Cortex of kidney (tissue), 1 donor: Measurements from ENCODE around the gene ATP1A4.

Experiments used
- DNase-seq: peaks from one replicate; lab custom pipeline; 2025; lab: John Stamatoyannopoulos, UW

ATP1A4 gene

GRCh38 chr1:160144921-160145320 lies 6.5 kb upstream of the ATP1A4 start:
- no peak for DNase-seq

GRCh38 chr1:160146107-160146506 lies 5.3 kb upstream of the ATP1A4 start:
- no peak for DNase-seq

GRCh38 chr1:160148121-160148520 lies 3.3 kb upstream of the ATP1A4 start:
- no peak for DNase-seq

- no peak for DNase-seq
Measured at GRCh38 chr1:160149233-160149632, 2.2 kb upstream of the ATP1A4 start.

GRCh38 chr1:160149716-160150115 lies 1.7 kb upstream of the ATP1A4 start:
- DNase-seq, result no peak

DNA sequence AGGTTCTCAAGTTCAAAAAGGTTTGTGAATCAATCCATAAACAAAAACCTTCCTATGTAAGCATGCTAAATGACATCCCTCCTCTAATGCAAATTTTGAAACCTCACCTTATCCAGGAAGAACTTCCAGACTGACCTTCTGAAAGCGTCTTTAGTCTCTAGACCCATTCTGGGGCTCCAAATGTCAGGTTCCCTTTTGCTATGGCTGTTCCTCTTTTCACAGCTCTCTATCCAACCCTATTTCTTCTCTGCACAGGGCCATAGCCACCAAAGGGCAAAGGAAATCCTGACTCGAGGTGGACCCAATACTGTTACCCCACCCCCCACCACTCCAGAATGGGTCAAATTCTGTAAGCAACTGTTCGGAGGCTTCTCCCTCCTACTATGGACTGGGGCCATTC lies 3.4 kb downstream of the ATP1A4 start:
- DNase-seq, result no peak

DNA sequence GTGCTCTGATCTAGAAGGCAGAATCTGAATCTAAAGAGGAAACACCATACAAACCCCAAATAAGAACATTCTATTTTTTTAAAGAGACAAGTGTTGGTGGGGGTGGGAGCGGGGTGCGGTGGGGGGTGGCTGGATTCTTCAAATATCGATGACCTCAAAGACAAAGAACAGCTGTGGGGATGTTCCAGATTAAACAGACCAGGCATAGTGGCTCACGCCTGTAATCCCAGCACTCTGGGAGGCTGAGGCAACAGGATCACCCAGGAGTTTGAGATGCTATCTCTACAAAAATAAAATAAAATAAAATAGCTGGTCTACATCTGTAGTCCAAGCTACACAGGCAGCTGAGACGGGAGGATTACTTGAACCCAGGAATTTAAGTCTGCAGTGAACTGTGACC lies 5.0 kb downstream of the ATP1A4 start:
- no peak for DNase-seq

DNA sequence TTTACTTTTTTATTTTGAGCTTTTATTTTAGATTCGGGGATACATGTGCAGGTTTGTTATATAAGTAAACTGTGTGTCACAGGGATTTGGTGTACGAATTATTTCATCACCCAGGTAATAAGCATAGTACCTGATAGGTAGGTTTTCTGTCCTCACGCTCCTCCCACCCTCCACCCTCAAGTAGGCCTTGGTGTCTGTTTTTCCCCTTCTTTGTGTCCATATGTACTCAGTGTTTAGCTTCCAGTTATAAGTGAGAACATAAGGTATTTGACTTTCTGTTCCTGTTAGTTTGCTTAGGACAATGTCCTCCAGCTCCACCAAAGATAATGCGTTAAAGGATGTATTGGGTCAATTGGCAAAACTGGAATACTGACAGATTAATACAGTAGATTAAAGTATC lies 5.8 kb downstream of the ATP1A4 start:
- DNase-seq, result no peak

DNA sequence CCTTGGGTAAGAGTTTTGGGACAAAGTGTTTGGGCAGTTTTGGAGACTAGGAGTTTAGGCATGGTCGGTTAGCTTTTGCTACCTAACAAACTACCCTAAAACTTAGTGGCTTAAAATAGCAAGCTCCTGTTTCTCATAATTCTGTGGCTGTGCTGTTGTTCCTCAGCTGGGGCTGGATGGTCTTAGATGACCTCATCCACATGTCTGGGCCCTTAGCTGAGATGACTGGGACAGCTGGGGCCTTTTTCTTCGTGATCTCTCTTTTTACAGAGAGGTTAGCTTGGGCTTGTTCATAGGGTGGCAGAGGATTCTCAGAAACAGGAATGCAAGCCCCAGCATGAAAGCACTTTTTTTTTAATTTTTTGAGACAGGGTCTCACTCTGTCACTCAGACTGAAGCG lies 6.6 kb downstream of the ATP1A4 start:
- no peak for DNase-seq

DNA sequence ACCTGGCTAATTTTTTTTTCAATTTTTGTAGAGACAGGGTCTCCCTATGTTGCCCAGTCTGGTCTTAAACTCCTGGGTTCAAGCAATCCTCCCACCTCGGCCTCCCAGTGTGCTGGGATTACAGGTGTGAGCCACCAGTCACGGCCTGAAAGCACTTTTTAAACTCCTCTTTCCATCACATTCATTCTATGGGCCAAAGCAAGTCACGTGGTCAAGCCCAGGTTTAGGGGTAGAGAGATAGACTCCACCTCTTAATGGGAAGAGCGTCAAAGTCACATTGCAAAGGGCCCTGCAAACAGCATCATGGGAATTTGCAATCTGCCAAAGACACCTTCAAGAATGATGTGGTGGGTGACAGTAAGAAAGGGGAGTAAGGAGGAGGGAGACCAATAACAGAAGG lies 7.1 kb downstream of the ATP1A4 start:
- DNase-seq, result no peak

GRCh38 chr1:160159846-160160245 lies 8.4 kb downstream of the ATP1A4 start:
- no peak for DNase-seq

- no peak for DNase-seq
Measured at GRCh38 chr1:160161965-160162705, 10.7 kb downstream of the ATP1A4 start.

DNA sequence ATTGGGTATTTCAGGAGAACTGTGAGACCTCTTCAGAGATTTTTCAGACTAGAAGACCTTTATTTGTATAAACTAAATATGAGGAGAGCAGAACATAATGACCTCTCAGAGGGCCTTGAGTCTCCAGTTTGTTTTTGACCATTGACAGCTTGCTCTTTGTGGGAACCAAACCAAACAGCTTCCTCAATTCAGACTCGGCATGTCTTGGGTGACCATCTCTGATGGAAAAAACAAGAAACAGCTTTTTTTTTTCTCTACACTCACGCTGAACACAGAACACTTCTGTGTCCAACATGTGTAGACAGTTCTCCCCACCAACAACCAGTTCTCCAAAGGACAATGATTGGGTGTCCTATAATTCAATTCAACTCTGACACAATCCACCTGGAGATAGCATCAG lies 11.5 kb downstream of the ATP1A4 start:
- DNase-seq, result no peak

GRCh38 chr1:160163615-160164014 lies 12.2 kb downstream of the ATP1A4 start:
- DNase-seq, result no peak

- no peak for DNase-seq
Measured at GRCh38 chr1:160164121-160164520, 12.7 kb downstream of the ATP1A4 start.

- no peak for DNase-seq
Measured at GRCh38 chr1:160166166-160166868, 14.9 kb downstream of the ATP1A4 start.

GRCh38 chr1:160167056-160167455 lies 15.7 kb downstream of the ATP1A4 start:
- DNase-seq, result no peak

GRCh38 chr1:160167580-160167979 lies 16.2 kb downstream of the ATP1A4 start:
- no peak for DNase-seq

- no peak for DNase-seq
Measured at GRCh38 chr1:160168016-160168415, 16.6 kb downstream of the ATP1A4 start.

- no peak for DNase-seq
Measured at GRCh38 chr1:160168609-160169369, 17.4 kb downstream of the ATP1A4 start.

GRCh38 chr1:160169553-160170399 lies 18.4 kb downstream of the ATP1A4 start:
- no peak for DNase-seq

- no peak for DNase-seq
Measured at GRCh38 chr1:160171354-160171753, 20.0 kb downstream of the ATP1A4 start.
